Trophoblast cell (in vitro differentiated cells and primary cell): Measurements from ENCODE around the gene EYS.

Experiments
- DNase-seq, 2 donors: peaks; one replicate each; pipeline ENCODE4 v3.0.0-alpha.2; 2016
- H2AFZ ChIP-seq: 2 replicates; pipeline ENCODE4 v1.6.1; 2013; ENCODE audit warnings: low read length, moderate library complexity, mild to moderate bottlenecking; ENCODE audit not compliant: insufficient read depth, poor library complexity
- H2AK5ac ChIP-seq: 2 replicates; pipeline ENCODE4 v1.6.1; 2013; ENCODE audit warnings: mild to moderate bottlenecking, low read length
- H2BK120ac ChIP-seq: 2 replicates; pipeline ENCODE4 v1.6.1; 2013; ENCODE audit warnings: low read length, mild to moderate bottlenecking, moderate library complexity; ENCODE audit not compliant: insufficient read depth, poor library complexity
- H2BK12ac ChIP-seq: 2 replicates; pipeline ENCODE4 v1.6.1; 2013; ENCODE audit warnings: mild to moderate bottlenecking, low read length, moderate library complexity
- H2BK5ac ChIP-seq: 2 replicates; pipeline ENCODE4 v1.6.1; 2013; ENCODE audit warnings: low read length, low read depth, moderate library complexity, mild to moderate bottlenecking; ENCODE audit not compliant: poor library complexity
- H3K14ac ChIP-seq: 2 replicates; pipeline ENCODE4 v1.6.1; 2013; ENCODE audit warnings: mild to moderate bottlenecking, low read length
- H3K18ac ChIP-seq: 2 replicates; pipeline ENCODE4 v1.6.1; 2013; ENCODE audit warnings: mild to moderate bottlenecking, low read length
- H3K23ac ChIP-seq: 2 replicates; pipeline ENCODE4 v1.6.1; 2013; ENCODE audit warnings: low read length
- H3K27ac ChIP-seq: 2 replicates; pipeline ENCODE4 v1.5.1; 2013; ENCODE audit warnings: low read depth, mild to moderate bottlenecking, inconsistent platforms, low read length, moderate library complexity
- H3K27me3 ChIP-seq: 2 replicates; pipeline ENCODE4 v1.6.1; 2013; ENCODE audit warnings: inconsistent platforms, mild to moderate bottlenecking, low read length, moderate library complexity; ENCODE audit not compliant: insufficient read depth
- H3K36me3 ChIP-seq, 2 experiments: 1 replicate in 1 of 2; 2 replicates in 1 of 2; pipeline ENCODE4 v1.6.1; 2013; ENCODE audit warnings: low read length in 2 of 2, mild to moderate bottlenecking in 2 of 2, moderate library complexity in 1 of 2; ENCODE audit not compliant: insufficient read depth in 2 of 2, control insufficient read depth in 1 of 2
- H3K4ac ChIP-seq: 2 replicates; pipeline ENCODE4 v1.6.1; 2013; ENCODE audit warnings: low read depth, mild to moderate bottlenecking, low read length, moderate library complexity
- H3K4me1 ChIP-seq, 2 experiments: 1 replicate in 1 of 2; 2 replicates in 1 of 2; pipeline ENCODE4 v1.6.1; 2013; ENCODE audit warnings: low read length in 2 of 2, mild to moderate bottlenecking in 2 of 2, moderate library complexity in 1 of 2; ENCODE audit not compliant: insufficient read depth in 2 of 2, control insufficient read depth in 1 of 2
- H3K4me2 ChIP-seq: 2 replicates; pipeline ENCODE4 v1.6.1; 2013; ENCODE audit warnings: inconsistent platforms, mild to moderate bottlenecking, low read length, moderate library complexity
- H3K4me3 ChIP-seq: 2 replicates; pipeline ENCODE4 v1.5.1; 2013; ENCODE audit warnings: mild to moderate bottlenecking, low read depth, low read length, inconsistent platforms
- H3K79me1 ChIP-seq: one replicate; pipeline ENCODE4 v1.6.1; 2013; ENCODE audit warnings: low read length
- H3K79me2 ChIP-seq: 2 replicates; pipeline ENCODE4 v1.6.1; 2013; ENCODE audit warnings: low read length, mild to moderate bottlenecking; ENCODE audit not compliant: control insufficient read depth, insufficient read depth, poor library complexity
- H3K9ac ChIP-seq: 2 replicates; pipeline ENCODE4 v1.6.1; 2013; ENCODE audit warnings: mild to moderate bottlenecking, low read length
- H3K9me3 ChIP-seq: 2 replicates; pipeline ENCODE4 v1.6.1; 2013; ENCODE audit warnings: low read depth, mild to moderate bottlenecking, control low read depth, inconsistent platforms, low read length; ENCODE audit not compliant: insufficient read depth
- H4K12ac ChIP-seq: 2 replicates; pipeline ENCODE4 v1.6.1; 2013; ENCODE audit warnings: low read depth, mild to moderate bottlenecking, low read length, moderate library complexity
- H4K8ac ChIP-seq: 2 replicates; pipeline ENCODE4 v1.6.1; 2013; ENCODE audit warnings: low read depth, mild to moderate bottlenecking, low read length, moderate library complexity
- H4K91ac ChIP-seq: one replicate; pipeline ENCODE4 v1.6.1; 2013; ENCODE audit warnings: low read depth, mild to moderate bottlenecking, low read length, moderate library complexity
- WGBS: extraction: QIAGEN DNeasy Blood & Tissue Kit; methylation state at CpG from one replicate; pipeline ENCODE4 v1.1.7; 2013; ENCODE audit warnings: missing lambda C conversion rate; ENCODE audit not compliant: insufficient read length, insufficient coverage; ENCODE audit errors: extremely low coverage; 5-methylcytosine and 5-hydroxymethylcytosine counted together

EYS gene

GRCh38 chr6:65064844-65065243, 642.2 kb downstream of the EYS start:
- H2BK120ac ChIP-seq = no peak overlapping the region
- H2AFZ ChIP-seq = no peak overlapping the region

GRCh38 chr6:65059568-65059967, 647.5 kb downstream of the EYS start:
- H3K4ac ChIP-seq = no peak overlapping the region
- DNase-seq = no peak
- H3K18ac ChIP-seq = no peak overlapping the region
- H2BK120ac ChIP-seq = no peak overlapping the region
- no peak overlapping the region for H3K14ac ChIP-seq
- H3K23ac ChIP-seq = no peak overlapping the region
- no peak overlapping the region for H2AFZ ChIP-seq
- H3K79me2 ChIP-seq = no peaks in the 10 kb centered on the region
- H3K27me3 ChIP-seq = no peaks in the 10 kb centered on the region
- no peak overlapping the region for H4K12ac ChIP-seq
- no peaks in the 10 kb centered on the region for H3K4me1 ChIP-seq
- no peaks in the 10 kb centered on the region for H3K9me3 ChIP-seq
- H4K8ac ChIP-seq = no peak overlapping the region
- no peak overlapping the region for H3K4me2 ChIP-seq
- H2BK5ac ChIP-seq = no peak overlapping the region
- no peak overlapping the region for H3K4me3 ChIP-seq
- no peaks in the 10 kb centered on the region for H3K79me1 ChIP-seq
- H4K91ac ChIP-seq = no peak overlapping the region
- no peak overlapping the region for H3K27ac ChIP-seq
- no peak overlapping the region for H2BK12ac ChIP-seq
- no peaks in the 10 kb centered on the region for H3K36me3 ChIP-seq
- no peak overlapping the region for H2AK5ac ChIP-seq
- H3K9ac ChIP-seq = no peak overlapping the region

More at GRCh38 chr6:65064844-65065243, 642.2 kb downstream of the EYS start:
- H3K9me3 ChIP-seq = no peaks in the 10 kb centered on the region
- H3K27ac ChIP-seq = no peak overlapping the region
- H3K14ac ChIP-seq = no peak overlapping the region
- H4K8ac ChIP-seq = no peak overlapping the region
- no peaks in the 10 kb centered on the region for H3K4me1 ChIP-seq
- H3K4ac ChIP-seq = no peak overlapping the region
- WGBS = no CpG with 5 or more reads among the region's 1 CpG
- H3K18ac ChIP-seq = no peak overlapping the region
- H2AK5ac ChIP-seq = no peak overlapping the region
- no peak overlapping the region for H3K9ac ChIP-seq
- no peak overlapping the region for H3K4me2 ChIP-seq
- no peaks in the 10 kb centered on the region for H3K27me3 ChIP-seq
- no peak overlapping the region for H2BK5ac ChIP-seq
- no peaks in the 10 kb centered on the region for H3K36me3 ChIP-seq
- H3K79me1 ChIP-seq = no peaks in the 10 kb centered on the region
- H3K79me2 ChIP-seq = no peaks in the 10 kb centered on the region
- no peak overlapping the region for H4K91ac ChIP-seq
- H3K23ac ChIP-seq = no peak overlapping the region
- no peak overlapping the region for H4K12ac ChIP-seq
- H2BK12ac ChIP-seq = no peak overlapping the region
- H3K4me3 ChIP-seq = no peak overlapping the region
- no peak for DNase-seq

- Histone ChIP-seq H2BK120ac (no peak overlapping the region), H3K9me3 (no peaks in the 10 kb centered on the region), H3K9ac (no peak overlapping the region), H2BK5ac (no peak overlapping the region), H4K91ac (no peak overlapping the region), H2AFZ (no peak overlapping the region), H3K18ac (no peak overlapping the region), H2AK5ac (no peak overlapping the region), H3K79me1 (no peaks in the 10 kb centered on the region), H3K36me3 (no peaks in the 10 kb centered on the region), H4K8ac (no peak overlapping the region), H2BK12ac (no peak overlapping the region), H3K14ac (no peak overlapping the region), H3K4me1 (no peaks in the 10 kb centered on the region), H3K27me3 (no peaks in the 10 kb centered on the region), H3K4ac (no peak overlapping the region), H3K79me2 (no peaks in the 10 kb centered on the region), H3K4me3 (no peak overlapping the region), H3K23ac (no peak overlapping the region), H3K27ac (no peak overlapping the region), H4K12ac (no peak overlapping the region), H3K4me2 (no peak overlapping the region)
- no CpG with 5 or more reads among the region's 1 CpG for WGBS
- DNase-seq = no peak
These were observed 651.5 kb downstream of the EYS start for GRCh38 chr6:65055545-65055944.

GRCh38 chr6:65052626-65053025, 654.4 kb downstream of the EYS start:
- no CpG with 5 or more reads among the region's 2 CpGs for WGBS
- Histone ChIP-seq H3K27me3 (no peaks in the 10 kb centered on the region), H3K4me3 (no peak overlapping the region), H3K4me2 (no peak overlapping the region), H3K79me1 (no peaks in the 10 kb centered on the region), H4K91ac (no peak overlapping the region), H2BK5ac (no peak overlapping the region), H2BK120ac (no peak overlapping the region), H2BK12ac (no peak overlapping the region), H3K9me3 (no peaks in the 10 kb centered on the region), H3K4me1 (no peaks in the 10 kb centered on the region), H4K8ac (no peak overlapping the region), H4K12ac (no peak overlapping the region), H3K9ac (no peak overlapping the region), H3K36me3 (no peaks in the 10 kb centered on the region), H3K4ac (no peak overlapping the region), H3K18ac (no peak overlapping the region), H3K27ac (no peak overlapping the region), H2AFZ (no peak overlapping the region), H3K79me2 (no peaks in the 10 kb centered on the region), H3K23ac (no peak overlapping the region), H3K14ac (no peak overlapping the region), H2AK5ac (no peak overlapping the region)
- DNase-seq = no peak

- no peak overlapping the region for H3K9ac ChIP-seq
- H3K18ac ChIP-seq = no peak overlapping the region
- no peak overlapping the region for H4K91ac ChIP-seq
- H3K9me3 ChIP-seq = no peaks in the 10 kb centered on the region
- H2AFZ ChIP-seq = no peak overlapping the region
- no peaks in the 10 kb centered on the region for H3K79me2 ChIP-seq
- DNase-seq = no peak
- no peak overlapping the region for H3K4me2 ChIP-seq
- H3K27ac ChIP-seq = no peak overlapping the region
- no peaks in the 10 kb centered on the region for H3K79me1 ChIP-seq
- H3K14ac ChIP-seq = no peak overlapping the region
- H3K23ac ChIP-seq = no peak overlapping the region
- H3K36me3 ChIP-seq = no peaks in the 10 kb centered on the region
- no peak overlapping the region for H3K4me3 ChIP-seq
- H2AK5ac ChIP-seq = no peak overlapping the region
- H2BK120ac ChIP-seq = no peak overlapping the region
- no peak overlapping the region for H3K4ac ChIP-seq
- no peak overlapping the region for H2BK12ac ChIP-seq
- no peaks in the 10 kb centered on the region for H3K27me3 ChIP-seq
- H4K8ac ChIP-seq = no peak overlapping the region
- H4K12ac ChIP-seq = no peak overlapping the region
- no peaks in the 10 kb centered on the region for H3K4me1 ChIP-seq
- H2BK5ac ChIP-seq = no peak overlapping the region
These were observed 661.2 kb downstream of the EYS start for GRCh38 chr6:65045801-65046200.
